Karpas-422 (cell line): ENCODE measurements around the gene ITGA1. TPM values are rescaled to one million over a fixed set of nuclear protein-coding genes. Genes with fewer than 3 reads are reported as not detected.
"Not testable (repeated sequence)": the region's sequence is repeated elsewhere in the genome, so short reads cannot be mapped to it uniquely, and the experiment has no call there.

ENCODE experiments used
- DNase-seq: peaks from one replicate; pipeline ENCODE4 v3.0.0-alpha.2; 2015
- H2AFZ ChIP-seq: fragments of 200-600 bp; sonication (generic); 2 replicates; pipeline ENCODE4 v1.6.1; 2014; ENCODE audit warnings: antibody characterized with exemption, low read length, mixed read lengths
- H3K27ac ChIP-seq: fragments of 200-600 bp; sonication (generic); 2 replicates; pipeline ENCODE4 v1.5.1; 2014; ENCODE audit warnings: mild to moderate bottlenecking, low read length, moderate library complexity
- H3K27me3 ChIP-seq: fragments of 200-600 bp; sonication (generic); 2 replicates; pipeline ENCODE4 v1.6.1; 2014; ENCODE audit warnings: low read length, mixed read lengths
- H3K36me3 ChIP-seq: fragments of 200-600 bp; sonication (generic); 2 replicates; pipeline ENCODE4 v1.6.1; 2014; ENCODE audit warnings: low read length, mixed read lengths; ENCODE audit not compliant: insufficient read depth
- H3K4me1 ChIP-seq: fragments of 200-600 bp; sonication (generic); 2 replicates; pipeline ENCODE4 v1.6.1; 2014; ENCODE audit warnings: mild to moderate bottlenecking, low read length, mixed read lengths
- H3K4me2 ChIP-seq: fragments of 200-600 bp; sonication (generic); 2 replicates; pipeline ENCODE4 v1.6.1; 2014; ENCODE audit warnings: low read length, low read depth, mild to moderate bottlenecking; ENCODE audit not compliant: poor library complexity, severe bottlenecking
- H3K4me3 ChIP-seq: fragments of 200-600 bp; sonication (generic); 2 replicates; pipeline ENCODE4 v1.5.1; 2014; ENCODE audit warnings: mild to moderate bottlenecking, antibody characterized with exemption, low read length, mixed read lengths
- H3K79me2 ChIP-seq: fragments of 200-600 bp; sonication (generic); 2 replicates; pipeline ENCODE4 v1.6.1; 2014; ENCODE audit warnings: mild to moderate bottlenecking, low read length, mixed read lengths
- H3K9ac ChIP-seq: fragments of 200-600 bp; sonication (generic); 2 replicates; pipeline ENCODE4 v1.6.0; 2014; ENCODE audit warnings: low read length
- H3K9me2 ChIP-seq: fragments of 200-600 bp; sonication (generic), shearing (Covaris generic); replicated peaks from 2 replicates; pipeline ENCODE4 v1.6.0; 2014; ENCODE audit warnings: mild to moderate bottlenecking, low read length, moderate library complexity; ENCODE audit not compliant: insufficient read depth
- H3K9me3 ChIP-seq: fragments of 300-700, 200-600 bp; sonication (generic); 2 replicates; pipeline ENCODE4 v1.6.1; 2014; ENCODE audit warnings: low read length, mixed read lengths
- H4K20me1 ChIP-seq: fragments of 200-600 bp; sonication (generic); 2 replicates; pipeline ENCODE4 v1.6.1; 2014; ENCODE audit warnings: mild to moderate bottlenecking, antibody characterized with exemption, low read length, low read depth; ENCODE audit not compliant: insufficient read depth
- total RNA-seq: library from RNA; depleted of rRNA; stranded (reverse); fragments of >200 nt; shearing (Covaris generic); gene quantifications from 2 replicates; pipeline ENCODE4 v1.2.3, GENCODE V29; 2014; ENCODE audit warnings: low replicate concordance; rRNA removed

Gene ITGA1
- not detected in 2 replicates for total RNA-seq

DNA sequence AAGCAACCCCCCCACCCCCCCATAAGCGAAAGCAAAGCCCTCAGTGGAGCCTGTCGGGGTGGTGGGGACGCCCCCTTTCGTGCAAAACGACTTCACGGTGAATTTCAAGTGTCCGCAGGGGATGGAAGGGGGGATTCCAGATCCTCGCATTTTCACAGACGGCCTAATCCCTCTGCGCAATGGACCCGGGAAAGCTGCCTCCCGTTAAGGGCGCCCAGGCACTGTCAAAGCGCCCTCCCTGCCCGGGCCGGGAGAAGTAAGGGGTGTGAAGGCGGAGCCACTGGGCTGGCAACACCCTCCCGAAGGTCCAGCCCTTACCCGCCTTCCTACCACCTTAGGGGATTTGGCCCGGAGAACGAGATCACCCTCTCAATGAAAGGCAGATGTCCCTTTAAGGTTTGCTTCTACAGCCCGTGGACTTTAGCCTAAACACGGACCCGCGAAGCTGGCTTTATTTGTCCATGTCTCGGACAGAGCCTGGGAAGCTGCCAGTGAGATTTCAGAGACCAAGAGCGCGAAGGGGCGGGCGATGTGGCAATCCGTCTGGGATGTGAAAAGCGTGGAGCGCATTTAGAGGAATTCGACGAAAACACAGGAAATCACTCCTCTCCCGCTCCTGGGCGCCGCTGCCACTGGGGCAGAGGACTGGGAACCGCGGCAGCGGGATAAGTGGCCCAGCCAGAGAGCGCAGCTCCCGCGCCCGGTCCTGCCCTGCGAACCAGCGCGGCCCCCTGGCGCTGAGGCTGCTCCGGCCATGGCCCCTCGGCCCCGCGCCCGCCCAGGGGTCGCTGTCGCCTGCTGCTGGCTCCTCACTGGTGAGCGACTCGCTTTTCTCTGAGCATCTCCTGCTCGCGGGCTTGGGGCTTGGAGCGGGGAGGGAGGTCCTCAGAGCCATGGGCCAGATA lies at the start of gene ITGA1, which contains the start of gene PELO:
Gene ITGA1, plus strand, starts transcription at position 317 of the 905 bp plus-strand sequence. Its CDS starts 438 bp downstream, at position 755.
Gene PELO, plus strand, starts transcription at position 317 of the 905 bp plus-strand sequence. CDS start 12,479 bp downstream, outside the sequence.
- H3K27ac ChIP-seq, result no peak within 1 kb of the TSS
- H3K4me3 ChIP-seq, result no peak within 1 kb of the TSS

DNA sequence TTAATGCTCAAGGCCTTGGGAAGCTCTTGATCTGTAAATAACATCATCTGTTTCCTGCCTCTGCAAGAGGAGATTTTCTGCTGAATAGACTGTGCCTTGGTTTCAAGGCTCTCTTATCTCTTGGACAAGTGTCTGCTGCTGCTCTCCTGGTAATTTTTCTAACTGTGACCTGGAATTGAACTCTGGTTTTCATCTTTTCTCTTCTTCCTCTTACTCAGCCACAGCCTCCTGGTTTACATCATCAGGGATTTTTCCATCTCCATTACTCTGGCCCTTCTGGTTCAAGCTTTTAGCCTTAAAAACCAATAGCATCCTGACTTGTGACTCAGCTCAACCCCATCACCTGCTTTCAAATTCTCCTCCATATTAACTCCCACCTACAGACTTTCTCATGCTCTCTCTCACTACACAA lies 49.6 kb upstream of the ITGA1 start:
- H3K27ac ChIP-seq, result no peak overlapping the region
- H3K27me3 ChIP-seq, result no peaks in the 10 kb centered on the region
- H3K79me2 ChIP-seq, result no peaks in the 10 kb centered on the region
- H3K4me3 ChIP-seq, result no peak overlapping the region
- H3K9me2 ChIP-seq, result no peaks in the 10 kb centered on the region
- H3K9me3 ChIP-seq, result no peaks in the 10 kb centered on the region
- H3K4me2 ChIP-seq, result no peak overlapping the region
- H3K9ac ChIP-seq, result no peak overlapping the region
- no peak overlapping the region for H2AFZ ChIP-seq
- H3K36me3 ChIP-seq, result no peaks in the 10 kb centered on the region
- H3K4me1 ChIP-seq, result no peaks in the 10 kb centered on the region
- no peak for DNase-seq
- H4K20me1 ChIP-seq, result no peaks in the 10 kb centered on the region

More for the DNA sequence above, at the start of gene ITGA1, which contains the start of gene PELO:
- no peaks in the 10 kb centered on the region for H4K20me1 ChIP-seq
- no peaks in the 10 kb centered on the region for H3K9me3 ChIP-seq
- H3K9ac ChIP-seq, result no peak within 1 kb of the TSS
- no peaks in the 10 kb centered on the region for H3K9me2 ChIP-seq
- no peak within 1 kb of the TSS for H3K4me2 ChIP-seq
- no peaks in the 10 kb centered on the region for H3K27me3 ChIP-seq
- DNase-seq, result no peak
- no peaks in the 10 kb centered on the region for H3K36me3 ChIP-seq
- H2AFZ ChIP-seq, result no peak within 1 kb of the TSS
- H3K4me1 ChIP-seq, result no peaks in the 10 kb centered on the region
- no peaks in the 10 kb centered on the region for H3K79me2 ChIP-seq

DNA sequence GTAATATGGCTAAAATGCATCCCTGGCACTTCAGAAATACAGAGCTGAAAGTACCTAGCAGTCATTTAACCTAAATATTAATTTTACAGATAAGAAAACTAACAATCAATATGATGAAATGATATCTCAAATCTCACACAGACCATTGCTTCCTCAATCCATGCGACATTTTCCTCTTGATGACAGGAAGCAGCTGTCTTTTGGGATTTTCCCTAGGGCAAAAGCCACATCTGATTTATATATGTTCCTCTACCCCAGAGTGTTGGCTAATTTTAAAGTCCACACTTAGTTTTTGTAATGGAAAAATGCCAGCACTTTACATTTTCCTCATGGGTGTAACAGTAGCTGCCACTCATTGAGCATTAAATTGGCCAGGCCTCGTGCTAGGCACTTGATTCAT lies 47.7 kb upstream of the ITGA1 start:
- Histone ChIP-seq H2AFZ (no peak overlapping the region), H3K27ac (no peak overlapping the region), H3K4me1 (no peaks in the 10 kb centered on the region), H3K79me2 (no peaks in the 10 kb centered on the region), H3K9ac (no peak overlapping the region), H3K9me2 (no peaks in the 10 kb centered on the region), H3K36me3 (no peaks in the 10 kb centered on the region), H3K4me2 (no peak overlapping the region), H3K27me3 (no peaks in the 10 kb centered on the region; the same call in 1 of the 2 replicates), H3K9me3 (no peaks in the 10 kb centered on the region), H3K4me3 (no peak overlapping the region), H4K20me1 (no peaks in the 10 kb centered on the region)
- no peak for DNase-seq

DNA sequence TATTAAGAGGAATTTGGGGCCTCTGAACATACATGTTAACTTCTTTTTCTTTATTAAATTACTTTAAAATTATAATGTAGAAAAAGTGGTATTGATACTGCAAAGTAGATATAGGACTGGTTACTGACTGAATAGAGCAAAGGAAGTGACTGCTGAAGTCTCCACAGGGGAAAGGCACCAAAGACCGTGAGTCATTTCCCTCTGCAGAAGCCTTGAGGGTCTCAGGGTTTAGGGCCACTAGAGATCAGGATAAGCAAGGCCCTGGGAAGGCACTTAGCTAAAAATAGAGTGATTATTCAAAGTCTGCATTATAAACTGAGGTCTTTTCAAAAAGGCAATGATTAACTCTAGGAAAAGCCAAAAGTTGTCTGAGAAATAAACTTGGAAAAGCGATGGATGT lies 44.7 kb upstream of the ITGA1 start:
- no peak overlapping the region for H3K4me3 ChIP-seq
- no peaks in the 10 kb centered on the region for H3K36me3 ChIP-seq
- no peak overlapping the region for H3K27ac ChIP-seq
- H3K9me3 ChIP-seq, result no peaks in the 10 kb centered on the region
- DNase-seq, result no peak
- no peaks in the 10 kb centered on the region for H3K9me2 ChIP-seq
- no peak overlapping the region for H3K9ac ChIP-seq
- H3K27me3 ChIP-seq, result no peaks in the 10 kb centered on the region; the same call in 1 of the 2 replicates
- H2AFZ ChIP-seq, result no peak overlapping the region
- H3K4me2 ChIP-seq, result no peak overlapping the region
- H3K4me1 ChIP-seq, result no peaks in the 10 kb centered on the region
- H4K20me1 ChIP-seq, result no peaks in the 10 kb centered on the region
- no peaks in the 10 kb centered on the region for H3K79me2 ChIP-seq

DNA sequence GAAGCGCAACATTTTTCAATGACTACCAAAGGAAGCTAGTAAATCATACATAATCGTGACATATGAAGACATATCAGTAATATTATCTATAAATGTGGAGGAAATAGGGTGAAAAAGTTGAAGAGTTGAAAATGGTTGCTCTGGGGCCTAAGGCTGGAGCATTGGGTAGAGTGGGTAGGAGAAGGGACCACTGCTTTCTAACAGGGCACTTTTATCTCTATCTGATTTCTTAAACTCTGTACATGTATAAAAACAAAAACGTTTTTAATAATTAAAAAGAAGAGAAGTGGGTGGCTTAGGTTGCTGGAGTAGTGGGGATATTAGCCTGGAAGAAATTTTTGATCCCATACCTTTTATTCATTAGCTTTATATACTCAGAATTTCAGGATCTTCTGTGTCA lies 44.2 kb upstream of the ITGA1 start:
- H3K9me3 ChIP-seq, result no peaks in the 10 kb centered on the region
- no peak for DNase-seq
- no peak overlapping the region for H3K4me3 ChIP-seq
- H3K27me3 ChIP-seq, result no peaks in the 10 kb centered on the region; the same call in 1 of the 2 replicates
- no peaks in the 10 kb centered on the region for H3K4me1 ChIP-seq
- no peak overlapping the region for H3K27ac ChIP-seq
- no peaks in the 10 kb centered on the region for H3K79me2 ChIP-seq
- H2AFZ ChIP-seq, result no peak overlapping the region
- no peaks in the 10 kb centered on the region for H3K36me3 ChIP-seq
- H3K9ac ChIP-seq, result no peak overlapping the region
- no peak overlapping the region for H3K4me2 ChIP-seq
- no peaks in the 10 kb centered on the region for H4K20me1 ChIP-seq
- no peaks in the 10 kb centered on the region for H3K9me2 ChIP-seq

DNA sequence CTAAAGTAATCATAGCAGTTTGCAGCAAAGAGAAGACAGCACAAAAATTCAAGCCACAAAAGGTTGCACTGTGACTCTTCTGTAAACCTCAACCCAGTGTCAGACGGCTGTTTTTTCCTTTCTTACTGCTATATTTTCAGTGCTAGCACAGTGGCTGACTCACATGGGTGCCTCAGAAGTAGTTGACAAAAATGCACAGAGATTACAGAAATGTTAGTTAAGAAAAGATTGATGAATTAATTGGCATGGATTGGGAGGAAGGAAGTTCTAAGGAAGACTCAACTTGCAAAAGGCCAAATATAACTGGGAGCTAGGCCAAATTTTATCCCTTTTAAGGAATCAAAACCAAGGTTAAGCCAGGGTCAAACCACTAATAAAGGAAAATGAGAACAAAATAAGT lies 43.7 kb upstream of the ITGA1 start:
- Histone ChIP-seq H3K4me2 (no peak overlapping the region), H3K27ac (no peak overlapping the region), H3K9me3 (no peaks in the 10 kb centered on the region), H3K4me1 (no peaks in the 10 kb centered on the region), H4K20me1 (no peaks in the 10 kb centered on the region), H3K27me3 (no peaks in the 10 kb centered on the region; the same call in 1 of the 2 replicates), H3K79me2 (no peaks in the 10 kb centered on the region), H2AFZ (no peak overlapping the region), H3K36me3 (no peaks in the 10 kb centered on the region), H3K9ac (no peak overlapping the region), H3K4me3 (no peak overlapping the region), H3K9me2 (no peaks in the 10 kb centered on the region)
- DNase-seq, result no peak

DNA sequence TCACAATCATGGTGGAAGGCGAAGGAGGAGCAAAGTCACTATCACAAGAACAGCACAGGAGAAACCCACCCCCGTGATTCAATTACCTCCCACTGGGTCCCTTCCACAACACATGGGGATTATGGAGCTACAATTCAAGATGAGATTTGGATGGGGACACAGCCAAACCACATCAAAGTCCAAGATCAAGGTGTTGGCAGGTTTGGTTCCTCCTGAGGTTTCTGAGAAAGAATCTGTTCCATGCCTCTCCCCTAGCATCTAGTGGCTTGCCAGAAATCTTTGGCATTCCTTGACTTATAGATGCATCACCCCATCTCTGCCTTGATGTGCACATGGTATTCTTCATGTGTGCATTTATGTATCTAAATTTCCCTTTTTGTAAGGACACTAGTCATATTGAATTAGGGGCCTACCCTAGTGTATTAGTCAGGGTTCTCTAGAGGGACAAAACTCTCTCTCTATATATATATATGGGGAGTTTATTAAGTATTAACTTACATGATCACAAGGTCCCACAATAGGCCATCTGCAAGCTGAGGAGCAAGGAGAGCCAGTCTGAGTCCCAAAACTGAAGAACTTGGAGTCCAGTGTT lies 42.8 kb upstream of the ITGA1 start:
- H3K4me1 ChIP-seq, H3K79me2 ChIP-seq, DNase-seq, H3K9me2 ChIP-seq, H3K9ac ChIP-seq, H3K4me3 ChIP-seq, H3K27ac ChIP-seq, H3K4me2 ChIP-seq, H3K27me3 ChIP-seq, H3K9me3 ChIP-seq, H4K20me1 ChIP-seq, H3K36me3 ChIP-seq, H2AFZ ChIP-seq: not testable (repeated sequence)

DNA sequence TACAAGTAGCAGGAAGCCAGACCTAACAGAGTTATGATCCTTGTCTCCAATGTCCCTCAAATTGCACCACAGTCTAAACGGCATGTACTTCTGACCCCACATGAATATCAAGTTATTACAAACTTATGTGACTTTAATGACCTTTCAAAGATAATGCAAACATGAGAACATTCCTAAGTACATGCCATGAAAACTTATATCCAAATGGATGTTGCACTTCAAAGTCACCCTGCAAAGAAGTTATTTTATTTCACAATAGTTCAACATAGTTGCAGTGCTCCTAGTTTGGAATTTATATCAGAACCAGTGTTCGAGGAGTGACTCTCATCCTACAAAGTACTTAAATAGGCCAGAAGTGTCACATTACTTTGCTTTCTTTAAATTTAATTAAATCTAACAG lies 41.2 kb upstream of the ITGA1 start:
- Histone ChIP-seq H3K4me2 (no peak overlapping the region), H3K4me1 (no peaks in the 10 kb centered on the region), H3K9ac (no peak overlapping the region), H4K20me1 (no peaks in the 10 kb centered on the region), H3K4me3 (no peak overlapping the region), H3K9me3 (no peaks in the 10 kb centered on the region), H3K79me2 (no peaks in the 10 kb centered on the region), H3K36me3 (no peaks in the 10 kb centered on the region), H3K27me3 (no peaks in the 10 kb centered on the region; the same call in 1 of the 2 replicates), H3K9me2 (no peaks in the 10 kb centered on the region), H3K27ac (no peak overlapping the region), H2AFZ (no peak overlapping the region)
- DNase-seq, result no peak
